GM23338 (cell line): ENCODE data around the gene GRAMD4. TPM values are rescaled to one million over a fixed set of nuclear protein-coding genes. Genes with fewer than 3 reads are reported as not detected.

Experiments
- ATAC-seq: fragments of 200-7000 bp; cut with Tn5 transposase; 3 replicates; pipeline ENCODE4 v1.9.1; 2020
- DNase-seq: peaks from one replicate; pipeline ENCODE4 v3.0.0-alpha.2; 2015; ENCODE audit warnings: low spot score
- H2AFZ ChIP-seq: fragments of 200-600 bp; sonication (generic); 2 replicates; pipeline ENCODE4 v1.8.0; 2016; ENCODE audit warnings: antibody characterized with exemption, mild to moderate bottlenecking, moderate library complexity
- H3F3A ChIP-seq: fragments of 200-600 bp; sonication (generic); replicated peaks from 2 replicates; pipeline ENCODE4 v1.8.0; 2017; ENCODE audit warnings: antibody characterized with exemption, mixed run types, low read depth
- H3K27ac ChIP-seq: fragments of 200-600 bp; sonication (generic); 2 replicates; pipeline ENCODE4 v1.6.1; 2016; ENCODE audit warnings: low read depth
- H3K27me3 ChIP-seq: fragments of 200-600 bp; sonication (generic); 2 replicates; pipeline ENCODE4 v1.8.0; 2016; ENCODE audit warnings: mild to moderate bottlenecking, mixed run types, moderate library complexity; ENCODE audit not compliant: insufficient read depth
- H3K36me3 ChIP-seq: fragments of 200-600 bp; sonication (generic); 2 replicates; pipeline ENCODE4 v1.8.0; 2016; ENCODE audit warnings: mild to moderate bottlenecking; ENCODE audit not compliant: insufficient read depth
- H3K4me1 ChIP-seq: fragments of 200-600 bp; sonication (generic); 2 replicates; pipeline ENCODE4 v1.8.0; 2016; ENCODE audit warnings: mild to moderate bottlenecking, moderate library complexity; ENCODE audit not compliant: insufficient read depth
- H3K4me2 ChIP-seq: fragments of 200-600 bp; sonication (generic); 2 replicates; pipeline ENCODE4 v1.7.1; 2017; ENCODE audit warnings: mixed run types
- H3K4me3 ChIP-seq: fragments of 200-600 bp; sonication (generic); 2 replicates; pipeline ENCODE4 v1.6.1; 2016; ENCODE audit warnings: mixed run types
- H3K79me2 ChIP-seq: fragments of 200-600 bp; sonication (generic); replicated peaks from 2 replicates; pipeline ENCODE4 v1.8.0; 2017; ENCODE audit warnings: mild to moderate bottlenecking; ENCODE audit not compliant: insufficient read depth
- H3K9me2 ChIP-seq: fragments of 200-600 bp; sonication (generic); 2 replicates; pipeline ENCODE4 v1.8.0; 2017; ENCODE audit not compliant: insufficient read depth
- H4K20me1 ChIP-seq: fragments of 200-600 bp; sonication (generic); replicated peaks from 2 replicates; pipeline ENCODE4 v1.8.0; 2017; ENCODE audit warnings: mild to moderate bottlenecking; ENCODE audit not compliant: insufficient read depth
- H3K27ac Mint-ChIP-seq: 2 replicates; pipeline ENCODE4 v1.8.0; 2020; ENCODE audit warnings: inconsistent platforms, mild to moderate bottlenecking, moderate library complexity, mixed read lengths
- H3K27me3 Mint-ChIP-seq: 3 replicates; pipeline ENCODE4 v1.8.0; 2022; ENCODE audit warnings: low read depth, mild to moderate bottlenecking, moderate library complexity, mixed read lengths, inconsistent platforms; ENCODE audit not compliant: insufficient read depth, poor library complexity
- H3K36me3 Mint-ChIP-seq: 3 replicates; pipeline ENCODE4 v1.8.0; 2021; ENCODE audit warnings: low read depth, mild to moderate bottlenecking, inconsistent platforms, moderate library complexity, mixed read lengths
- H3K4me1 Mint-ChIP-seq: 3 replicates; pipeline ENCODE4 v1.8.0; 2020; ENCODE audit warnings: mild to moderate bottlenecking, inconsistent platforms, mixed read lengths
- H3K4me3 Mint-ChIP-seq: 3 replicates; pipeline ENCODE4 v1.8.0; 2021; ENCODE audit warnings: moderate library complexity, mild to moderate bottlenecking, inconsistent platforms, mixed read lengths
- H3K9me3 Mint-ChIP-seq: 3 replicates; pipeline ENCODE4 v1.8.0; 2020; ENCODE audit warnings: moderate library complexity, mild to moderate bottlenecking, inconsistent platforms, mixed read lengths
- CREB1 ChIP-seq: fragments of 250-450 bp; sonication (Bioruptor Pico); IDR thresholded peaks from 2 replicates; pipeline ENCODE4 v1.5.0; 2020; ENCODE audit warnings: low read depth, mild to moderate bottlenecking, moderate library complexity
- CTCF ChIP-seq, 2 experiments: fragments of 200-600 bp in 1 of 2; sonication (generic) in 1 of 2; conservative IDR thresholded peaks; 2 replicates each; pipeline versions ENCODE4 v1.5.1 to v1.6.1; 2016 to 2017; ENCODE audit warnings: antibody characterized with exemption in 2 of 2, low read depth in 2 of 2, mild to moderate bottlenecking in 2 of 2, moderate library complexity in 1 of 2
- EZH2 ChIP-seq: fragments of 200-600 bp; sonication (generic); IDR thresholded peaks from one replicate; pipeline ENCODE4 v1.8.0; 2017; ENCODE audit warnings: antibody characterized with exemption, mild to moderate bottlenecking, low read depth; ENCODE audit not compliant: unreplicated experiment
- ZNF114 ChIP-seq: fragments of 250-450 bp; sonication (Bioruptor Pico); IDR thresholded peaks from 2 replicates; pipeline ENCODE4 v1.5.0; 2020; ENCODE audit warnings: mild to moderate bottlenecking, moderate library complexity
- ZNF331 ChIP-seq: fragments of 250-450 bp; sonication (Bioruptor Pico); IDR thresholded peaks from 2 replicates; pipeline ENCODE4 v1.5.0; 2020; ENCODE audit warnings: low read depth, mild to moderate bottlenecking, moderate library complexity
- ZNF462 ChIP-seq: fragments of 250-450 bp; sonication (Bioruptor Pico); IDR thresholded peaks from 2 replicates; pipeline ENCODE4 v1.5.0; 2020; ENCODE audit warnings: mild to moderate bottlenecking, moderate library complexity
- polyA plus RNA-seq: library from polyadenylated mRNA; unstranded; fragments of >200 nt; fragmentation: Nextera tagmentation; extraction: Ambion mirVana; gene quantifications from 2 replicates; pipeline ENCODE4 v1.2.1, GENCODE V29; 2016
- total RNA-seq: library from RNA; depleted of rRNA; stranded (reverse); fragments of >200 nt; shearing (Covaris generic); gene quantifications from 2 replicates; pipeline ENCODE4 v1.2.3, GENCODE V29; 2014

GRAMD4 gene
- total and polyA plus RNA-seq, 2 experiments from 2014 or later = 2.7 to 81.8 TPM

GRCh38 chr22:46586531-46587011 is 33.6 kb upstream of the GRAMD4 start:
- no peaks in the 10 kb centered on the region for H3K9me2 ChIP-seq
- no peak overlapping the region for H3K4me3 ChIP-seq
- peaks cover 13% of the 10 kb centered on the region for H3K27me3 Mint-ChIP-seq
- H3K27ac ChIP-seq = no peak overlapping the region
- no peaks in the 10 kb centered on the region for H3K36me3 ChIP-seq
- no peak overlapping the region for H3K4me3 Mint-ChIP-seq
- H4K20me1 ChIP-seq = no peaks in the 10 kb centered on the region; the same call in none of the 2 replicates
- H3K79me2 ChIP-seq = peaks cover 38% of the 10 kb centered on the region
- H3K4me1 Mint-ChIP-seq = peaks cover 57% of the 10 kb centered on the region
- no peak overlapping the region for H3K4me2 ChIP-seq
- TF ChIP-seq ZNF114 (CRISPR knock-in tag) (no peak), ZNF462 (CRISPR knock-in tag) (no peak), CTCF (conservative IDR thresholded peaks at IDR 0.05; ENCODE audit: low read depth in 2 of 2) (no peak), EZH2 (no peak), ZNF331 (CRISPR knock-in tag) (no peak), CREB1 (CRISPR knock-in tag) (no peak)
- H3F3A ChIP-seq = no peaks in the 10 kb centered on the region
- no peaks in the 10 kb centered on the region for H3K36me3 Mint-ChIP-seq
- H3K27me3 ChIP-seq = no peaks in the 10 kb centered on the region
- no peak overlapping the region for H3K27ac Mint-ChIP-seq
- H3K9me3 Mint-ChIP-seq = no peaks in the 10 kb centered on the region
- DNase-seq = no peak
- no peak overlapping the region for H2AFZ ChIP-seq
- peaks cover 16% of the 10 kb centered on the region; the same call in 1 of the 2 replicates for H3K4me1 ChIP-seq
- no peak for ATAC-seq
